SK-N-SH (cell line): ENCODE results near the gene MACO1. TPM values are rescaled to one million over a fixed set of nuclear protein-coding genes. Genes with fewer than 3 reads are reported as not detected.
A peak's percentile ranks its signal among the peaks of the same experiment; 100 is the strongest.

ENCODE experiments used
- CTCF ChIA-PET: fragments of 300-600, 350-600 bp; formaldehyde crosslinking; extraction: SDS; loops from one replicate; lab custom pipeline; 2021; lab: Yijun Ruan, JAX
- POLR2A ChIA-PET: fragments of 350-600 bp; sonication (Branson Sonifier 250); formaldehyde crosslinking; extraction: SDS; loops from one replicate; lab custom pipeline; 2020; ENCODE audit warnings: antibody characterized with exemption, inconsistent platforms; lab: Yijun Ruan, JAX
- DNase-seq: peaks from one replicate; pipeline ENCODE4 v3.0.0; 2012
- H2AFZ ChIP-seq: fragments of 200-600 bp; sonication (generic); 2 replicates; pipeline ENCODE4 v1.8.1; 2016; ENCODE audit warnings: antibody characterized with exemption, mild to moderate bottlenecking, low read depth
- H3F3A ChIP-seq: fragments of 200-600 bp; sonication (generic); replicated peaks from 2 replicates; pipeline ENCODE3; 2016; ENCODE audit warnings: antibody characterized with exemption, mild to moderate bottlenecking; ENCODE audit not compliant: insufficient read depth
- H3K27ac ChIP-seq, 2 experiments: fragments of 200-500 bp in 1 of 2; fragments of 200-600 bp in 1 of 2; sonication (Bioruptor generic) in 1 of 2; sonication (generic), shearing (Covaris generic) in 1 of 2; 2 replicates each; pipeline versions ENCODE4 v1.5.1 to v1.6.1; 2014 to 2016; ENCODE audit warnings: low read depth in 2 of 2, inconsistent platforms in 1 of 2, low read length in 1 of 2, mild to moderate bottlenecking in 1 of 2, mixed read lengths in 1 of 2
- H3K27me3 ChIP-seq: fragments of 200-600 bp; sonication (generic), shearing (Covaris generic); 2 replicates; pipeline ENCODE4 v1.6.1; 2016; ENCODE audit warnings: mixed run types; ENCODE audit not compliant: insufficient read depth
- H3K36me3 ChIP-seq, 2 experiments: fragments of 200-500 bp in 1 of 2; fragments of 200-600 bp in 1 of 2; sonication (Bioruptor generic) in 1 of 2; sonication (generic) in 1 of 2; replicated peaks in 1 of 2; 2 replicates each; pipeline versions ENCODE3 to v1.5.1; 2014 to 2016; ENCODE audit warnings: low read length in 1 of 2, mild to moderate bottlenecking in 1 of 2; ENCODE audit not compliant: insufficient read depth in 2 of 2, control insufficient read depth in 1 of 2
- H3K4me1 ChIP-seq, 2 experiments: fragments of 200-500 bp in 1 of 2; fragments of 200-600 bp in 1 of 2; sonication (Bioruptor generic) in 1 of 2; sonication (generic), shearing (Covaris generic) in 1 of 2; 2 replicates each; pipeline versions ENCODE4 v1.5.1 to v1.6.1; 2014 to 2016; ENCODE audit warnings: low read depth in 1 of 2, low read length in 1 of 2, mixed run types in 1 of 2; ENCODE audit not compliant: insufficient read depth in 2 of 2, control insufficient read depth in 1 of 2
- H3K4me2 ChIP-seq: fragments of 200-600 bp; sonication (generic), shearing (Covaris generic); 2 replicates; pipeline ENCODE4 v1.6.1; 2017; ENCODE audit warnings: mixed run types
- H3K4me3 ChIP-seq, 2 experiments: fragments of 200-500 bp in 1 of 2; fragments of 200-600 bp in 1 of 2; sonication (Bioruptor generic) in 1 of 2; sonication (generic), shearing (Covaris generic) in 1 of 2; 2 replicates each; pipeline versions ENCODE4 v1.5.1 to v1.8.1; 2014 to 2016; ENCODE audit warnings: low read depth in 2 of 2, inconsistent platforms in 1 of 2, low read length in 1 of 2, mild to moderate bottlenecking in 1 of 2, mixed read lengths in 1 of 2, moderate library complexity in 1 of 2
- H3K79me2 ChIP-seq: fragments of 200-600 bp; sonication (generic); 2 replicates; pipeline ENCODE4 v1.8.1; 2017; ENCODE audit warnings: mild to moderate bottlenecking; ENCODE audit not compliant: insufficient read depth
- H3K9ac ChIP-seq: fragments of 200-600 bp; sonication (generic); 2 replicates; pipeline ENCODE4 v1.6.1; 2017; ENCODE audit warnings: mixed run types
- H3K9me2 ChIP-seq: fragments of 200-600 bp; sonication (generic); 2 replicates; pipeline ENCODE4 v1.6.1; 2017; ENCODE audit warnings: mixed run types
- H3K9me3 ChIP-seq: fragments of 200-600 bp; sonication (generic); 2 replicates; pipeline ENCODE4 v1.6.1; 2017; ENCODE audit warnings: mixed run types, mild to moderate bottlenecking, moderate library complexity
- H4K20me1 ChIP-seq: fragments of 200-600 bp; sonication (generic); 2 replicates; pipeline ENCODE4 v1.6.1; 2017; ENCODE audit warnings: mild to moderate bottlenecking, mixed run types; ENCODE audit not compliant: insufficient read depth
- CHD2 ChIP-seq: fragments of 150-350 bp; IDR thresholded peaks from 2 replicates; pipeline ENCODE4 v1.6.1; 2018; ENCODE audit warnings: low read length; ENCODE audit not compliant: partially characterized antibody
- EP300 ChIP-seq, 2 experiments: IDR thresholded peaks; 2 replicates each; pipeline versions ENCODE4 v1.4.0 to v1.6.1; 2012; ENCODE audit warnings: borderline replicate concordance in 1 of 2, low read depth in 1 of 2, low read length in 1 of 2
- JUND ChIP-seq: IDR thresholded peaks from 2 replicates; pipeline ENCODE4 v1.4.0; 2012
- MXI1 ChIP-seq: IDR thresholded peaks from 2 replicates; pipeline ENCODE4 v1.6.1; 2012; ENCODE audit warnings: mild to moderate bottlenecking, low read depth, low read length, improper control_type of control experiment
- RAD21 ChIP-seq: IDR thresholded peaks from 2 replicates; pipeline ENCODE4 v1.6.1; 2012; ENCODE audit warnings: mild to moderate bottlenecking, low read length
- RXRA ChIP-seq: IDR thresholded peaks from 2 replicates; pipeline ENCODE4 v1.4.0; 2012; ENCODE audit warnings: low read depth, mild to moderate bottlenecking, borderline replicate concordance
- WGBS: methylation state at CpG from one replicate; pipeline ENCODE4 v1.1.6; 2017; ENCODE audit warnings: low lambda C conversion rate; 5-methylcytosine and 5-hydroxymethylcytosine counted together
- polyA plus RNA-seq, 3 experiments: library from polyadenylated mRNA; depleted of rRNA; stranded (reverse); fragments of >200 nt; gene quantifications; 2 replicates each; pipeline ENCODE4 v1.2.3, GENCODE V29; 2012
- TF ChIP-seq, protein P1 (sequence below): IDR thresholded peaks from 2 replicates; pipeline ENCODE4 v1.4.0; 2012; ENCODE audit warnings: low read depth, borderline replicate concordance
- TF ChIP-seq, protein P2 (sequence below): IDR thresholded peaks from 2 replicates; pipeline ENCODE4 v1.4.0; 2012; ENCODE audit warnings: low read depth, borderline replicate concordance
- TF ChIP-seq, protein P3 (sequence below): fragments of 200-600 bp; sonication (generic); IDR thresholded peaks from 2 replicates; pipeline ENCODE4 v1.6.1; 2017; ENCODE audit warnings: antibody characterized with exemption, mild to moderate bottlenecking, moderate library complexity

Gene MACO1
- polyA plus RNA-seq, 1 of the 3 experiments (the other 2 are of a cell fraction), result 6.9 TPM

DNA sequence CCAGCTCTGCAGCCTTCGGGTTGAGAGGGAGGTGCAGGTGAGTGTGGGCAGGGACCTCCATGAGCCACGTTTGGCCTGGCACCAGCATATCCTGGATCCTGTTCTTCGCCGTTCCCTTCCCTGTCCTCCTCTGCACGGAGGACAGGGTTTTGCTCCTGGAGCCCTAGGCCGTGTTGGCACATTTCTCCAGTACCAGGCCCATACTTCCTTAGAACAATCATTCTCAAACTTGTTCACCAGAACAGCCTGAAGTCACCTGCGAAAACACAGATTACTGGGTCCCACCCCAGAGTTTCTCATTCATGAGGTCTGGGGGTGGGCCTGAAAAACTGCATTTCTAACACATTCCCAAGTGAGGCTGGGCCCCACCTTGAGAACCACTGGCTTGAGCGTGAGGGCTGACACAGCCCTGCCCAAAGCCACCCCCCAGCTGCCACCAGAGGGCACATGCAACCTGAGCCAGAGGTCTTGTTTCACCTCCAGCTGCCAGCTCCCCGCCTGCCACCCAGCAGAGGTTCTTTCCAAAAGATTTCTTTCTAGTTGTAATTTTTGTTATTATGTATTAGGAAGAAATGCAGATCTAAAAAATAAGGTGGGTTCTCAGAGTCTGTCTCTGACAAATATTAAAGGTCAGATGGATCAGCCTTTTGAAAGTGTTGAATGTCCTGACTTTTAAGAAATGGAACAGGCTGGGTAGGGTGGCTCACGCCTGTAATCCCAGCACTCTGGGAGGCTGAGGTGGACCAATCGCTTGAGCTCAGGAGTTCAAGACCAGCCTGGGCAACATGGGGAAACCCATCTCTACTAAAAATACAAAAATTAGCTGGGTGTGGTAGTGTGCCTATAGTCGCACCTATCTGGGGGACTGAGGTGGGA, 73.1 kb downstream of the MACO1 start:
- H3K79me2 ChIP-seq, result no peaks in the 10 kb centered on the region
- H3K4me2 ChIP-seq, result peak overlapping the region; percentile 5; the same call in 1 of the 2 replicates
- H2AFZ ChIP-seq, result no peak overlapping the region
- CTCF ChIA-PET, result interaction anchor here (1.1 to 5.9 kb wide), 8 partner anchors 10 to 28 kb away, joined by 3 to 46 read pairs (median 4); no protein-coding TSS in a partner anchor
- H3K4me1 ChIP-seq, result peaks cover 15 to 22% of the 10 kb centered on the region in 2 experiments; a peak in 3 of 4 replicates
- H3K9ac ChIP-seq, result no peak overlapping the region
- H3K27ac ChIP-seq, result peak overlapping the region; percentile 40 to 55
- peaks cover 34% of the 10 kb centered on the region for H3F3A ChIP-seq
- H3K9me3 ChIP-seq, result no peaks in the 10 kb centered on the region
- peak; percentile 63 for DNase-seq
- no peaks in the 10 kb centered on the region for H3K9me2 ChIP-seq
- H4K20me1 ChIP-seq, result no peaks in the 10 kb centered on the region
- TF ChIP-seq JUND, result no peak
- TF ChIP-seq EP300 (IDR thresholded peaks at IDR 0.05; ENCODE audit: borderline replicate concordance in 1 of 2, low read depth in 1 of 2, low read length in 1 of 2), result no peak
- TF ChIP-seq, protein P1, sequence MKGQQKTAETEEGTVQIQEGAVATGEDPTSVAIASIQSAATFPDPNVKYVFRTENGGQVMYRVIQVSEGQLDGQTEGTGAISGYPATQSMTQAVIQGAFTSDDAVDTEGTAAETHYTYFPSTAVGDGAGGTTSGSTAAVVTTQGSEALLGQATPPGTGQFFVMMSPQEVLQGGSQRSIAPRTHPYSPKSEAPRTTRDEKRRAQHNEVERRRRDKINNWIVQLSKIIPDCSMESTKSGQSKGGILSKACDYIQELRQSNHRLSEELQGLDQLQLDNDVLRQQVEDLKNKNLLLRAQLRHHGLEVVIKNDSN, result no peak
- TF ChIP-seq RAD21, result peak; percentile 54
- no peak for TF ChIP-seq CHD2
- TF ChIP-seq, protein P2, sequence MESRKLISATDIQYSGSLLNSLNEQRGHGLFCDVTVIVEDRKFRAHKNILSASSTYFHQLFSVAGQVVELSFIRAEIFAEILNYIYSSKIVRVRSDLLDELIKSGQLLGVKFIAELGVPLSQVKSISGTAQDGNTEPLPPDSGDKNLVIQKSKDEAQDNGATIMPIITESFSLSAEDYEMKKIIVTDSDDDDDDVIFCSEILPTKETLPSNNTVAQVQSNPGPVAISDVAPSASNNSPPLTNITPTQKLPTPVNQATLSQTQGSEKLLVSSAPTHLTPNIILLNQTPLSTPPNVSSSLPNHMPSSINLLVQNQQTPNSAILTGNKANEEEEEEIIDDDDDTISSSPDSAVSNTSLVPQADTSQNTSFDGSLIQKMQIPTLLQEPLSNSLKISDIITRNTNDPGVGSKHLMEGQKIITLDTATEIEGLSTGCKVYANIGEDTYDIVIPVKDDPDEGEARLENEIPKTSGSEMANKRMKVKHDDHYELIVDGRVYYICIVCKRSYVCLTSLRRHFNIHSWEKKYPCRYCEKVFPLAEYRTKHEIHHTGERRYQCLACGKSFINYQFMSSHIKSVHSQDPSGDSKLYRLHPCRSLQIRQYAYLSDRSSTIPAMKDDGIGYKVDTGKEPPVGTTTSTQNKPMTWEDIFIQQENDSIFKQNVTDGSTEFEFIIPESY, result no peak
- TF ChIP-seq MXI1, result no peak
- TF ChIP-seq, protein P3, sequence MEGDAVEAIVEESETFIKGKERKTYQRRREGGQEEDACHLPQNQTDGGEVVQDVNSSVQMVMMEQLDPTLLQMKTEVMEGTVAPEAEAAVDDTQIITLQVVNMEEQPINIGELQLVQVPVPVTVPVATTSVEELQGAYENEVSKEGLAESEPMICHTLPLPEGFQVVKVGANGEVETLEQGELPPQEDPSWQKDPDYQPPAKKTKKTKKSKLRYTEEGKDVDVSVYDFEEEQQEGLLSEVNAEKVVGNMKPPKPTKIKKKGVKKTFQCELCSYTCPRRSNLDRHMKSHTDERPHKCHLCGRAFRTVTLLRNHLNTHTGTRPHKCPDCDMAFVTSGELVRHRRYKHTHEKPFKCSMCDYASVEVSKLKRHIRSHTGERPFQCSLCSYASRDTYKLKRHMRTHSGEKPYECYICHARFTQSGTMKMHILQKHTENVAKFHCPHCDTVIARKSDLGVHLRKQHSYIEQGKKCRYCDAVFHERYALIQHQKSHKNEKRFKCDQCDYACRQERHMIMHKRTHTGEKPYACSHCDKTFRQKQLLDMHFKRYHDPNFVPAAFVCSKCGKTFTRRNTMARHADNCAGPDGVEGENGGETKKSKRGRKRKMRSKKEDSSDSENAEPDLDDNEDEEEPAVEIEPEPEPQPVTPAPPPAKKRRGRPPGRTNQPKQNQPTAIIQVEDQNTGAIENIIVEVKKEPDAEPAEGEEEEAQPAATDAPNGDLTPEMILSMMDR, result peak; percentile 48
- no peak for TF ChIP-seq RXRA
- WGBS, result 90% methylated on average over 11 of the region's 12 CpGs
- H3K27me3 ChIP-seq, result no peaks in the 10 kb centered on the region
- H3K36me3 ChIP-seq, result peaks cover 12 to 14% of the 10 kb centered on the region in 2 experiments
- POLR2A ChIA-PET, result no interaction called here
- no peak overlapping the region for H3K4me3 ChIP-seq
